Epithelial cell of esophagus (primary cell): ENCODE results near the gene MYMX.
A peak's percentile ranks its signal among the peaks of the same experiment; 100 is the strongest.

ENCODE experiments used
- DNase-seq: peaks from one replicate; pipeline ENCODE4 v3.0.0; 2010; ENCODE audit warnings: low read depth
- H3K4me3 ChIP-seq: 2 replicates; pipeline ENCODE4 v1.5.1; 2011; ENCODE audit warnings: mild to moderate bottlenecking, low read length, control low read depth
- TF ChIP-seq, protein P1 (sequence below): IDR thresholded peaks from 2 replicates; pipeline ENCODE4 v1.5.1; 2011; ENCODE audit warnings: low read depth, mild to moderate bottlenecking, low read length, control low read depth, inconsistent platforms; ENCODE audit not compliant: insufficient read depth; ENCODE audit errors: missing control alignments

MYMX gene

GRCh38 chr6:44258921-44259320 lies 42.2 kb downstream of the MYMX start:
- no peak for DNase-seq
- no peak overlapping the region for H3K4me3 ChIP-seq
- TF ChIP-seq, protein P1, sequence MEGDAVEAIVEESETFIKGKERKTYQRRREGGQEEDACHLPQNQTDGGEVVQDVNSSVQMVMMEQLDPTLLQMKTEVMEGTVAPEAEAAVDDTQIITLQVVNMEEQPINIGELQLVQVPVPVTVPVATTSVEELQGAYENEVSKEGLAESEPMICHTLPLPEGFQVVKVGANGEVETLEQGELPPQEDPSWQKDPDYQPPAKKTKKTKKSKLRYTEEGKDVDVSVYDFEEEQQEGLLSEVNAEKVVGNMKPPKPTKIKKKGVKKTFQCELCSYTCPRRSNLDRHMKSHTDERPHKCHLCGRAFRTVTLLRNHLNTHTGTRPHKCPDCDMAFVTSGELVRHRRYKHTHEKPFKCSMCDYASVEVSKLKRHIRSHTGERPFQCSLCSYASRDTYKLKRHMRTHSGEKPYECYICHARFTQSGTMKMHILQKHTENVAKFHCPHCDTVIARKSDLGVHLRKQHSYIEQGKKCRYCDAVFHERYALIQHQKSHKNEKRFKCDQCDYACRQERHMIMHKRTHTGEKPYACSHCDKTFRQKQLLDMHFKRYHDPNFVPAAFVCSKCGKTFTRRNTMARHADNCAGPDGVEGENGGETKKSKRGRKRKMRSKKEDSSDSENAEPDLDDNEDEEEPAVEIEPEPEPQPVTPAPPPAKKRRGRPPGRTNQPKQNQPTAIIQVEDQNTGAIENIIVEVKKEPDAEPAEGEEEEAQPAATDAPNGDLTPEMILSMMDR, result no peak

DNA sequence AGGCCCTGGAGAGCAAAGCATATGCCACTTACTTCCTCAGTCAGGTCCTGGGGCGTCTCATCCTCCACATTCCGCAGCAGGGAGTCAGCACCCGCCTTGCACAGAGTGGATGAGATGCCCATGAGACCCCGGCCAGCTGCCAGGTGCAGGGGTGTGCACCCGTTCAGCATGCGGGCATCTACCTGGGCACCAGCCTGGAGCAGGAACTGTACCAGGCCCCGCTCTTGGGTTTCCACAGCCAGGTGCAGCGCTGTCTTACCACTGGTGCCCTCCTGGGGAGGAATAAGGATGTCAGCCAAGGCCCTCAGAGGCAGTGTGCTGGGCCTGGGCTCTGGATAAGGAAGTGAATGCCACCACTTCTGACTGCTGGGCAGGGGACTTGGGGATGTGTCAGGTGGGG lies 43.3 kb downstream of the MYMX start:
- no peak overlapping the region for H3K4me3 ChIP-seq
- DNase-seq, result no peak
- TF ChIP-seq, protein P1, result no peak

DNA sequence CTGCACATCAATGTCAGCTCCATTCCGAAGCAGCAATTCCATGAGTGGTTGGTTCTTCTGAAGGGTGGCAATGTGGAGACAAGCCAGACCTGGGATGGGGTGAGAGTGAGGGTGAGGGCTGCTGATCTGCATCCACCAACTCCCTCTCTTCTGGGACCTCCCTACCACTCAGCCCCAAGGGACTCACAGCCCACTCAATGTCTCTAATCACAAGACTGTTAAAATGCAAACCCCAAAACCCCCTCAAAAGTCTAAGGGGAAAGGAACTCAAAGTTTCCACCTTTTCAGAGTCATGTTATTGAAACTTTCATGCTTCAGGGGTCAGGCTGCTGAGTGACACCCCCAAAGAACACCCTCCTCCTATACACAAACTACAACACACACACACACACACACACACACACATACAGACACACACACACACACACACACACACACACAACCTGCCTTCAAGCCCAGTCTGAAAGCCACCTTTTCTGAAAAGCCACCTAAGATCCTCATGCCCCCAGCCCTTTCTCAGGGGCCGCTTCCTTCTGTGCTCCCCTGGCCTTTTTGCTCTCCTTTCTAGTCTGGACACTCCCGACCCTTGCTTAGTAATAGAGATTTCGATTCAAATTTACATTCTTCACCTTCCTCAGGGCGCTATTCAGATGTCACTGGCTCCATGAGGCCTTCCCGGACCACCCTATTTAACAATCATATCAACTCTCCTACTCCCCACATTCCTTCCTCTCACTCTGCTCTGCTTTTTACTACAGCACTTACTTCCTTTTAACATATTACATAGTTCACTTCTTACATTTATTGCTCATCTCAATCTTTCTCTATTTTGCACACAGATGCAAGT lies 43.9 kb downstream of the MYMX start:
- H3K4me3 ChIP-seq, result no peak overlapping the region
- no peak for DNase-seq
- TF ChIP-seq, protein P1, result no peak

- H3K4me3 ChIP-seq, result no peak overlapping the region
- TF ChIP-seq, protein P1, result no peak
- DNase-seq, result no peak
These were observed 44.9 kb downstream of the MYMX start for GRCh38 chr6:44261581-44261980.

DNA sequence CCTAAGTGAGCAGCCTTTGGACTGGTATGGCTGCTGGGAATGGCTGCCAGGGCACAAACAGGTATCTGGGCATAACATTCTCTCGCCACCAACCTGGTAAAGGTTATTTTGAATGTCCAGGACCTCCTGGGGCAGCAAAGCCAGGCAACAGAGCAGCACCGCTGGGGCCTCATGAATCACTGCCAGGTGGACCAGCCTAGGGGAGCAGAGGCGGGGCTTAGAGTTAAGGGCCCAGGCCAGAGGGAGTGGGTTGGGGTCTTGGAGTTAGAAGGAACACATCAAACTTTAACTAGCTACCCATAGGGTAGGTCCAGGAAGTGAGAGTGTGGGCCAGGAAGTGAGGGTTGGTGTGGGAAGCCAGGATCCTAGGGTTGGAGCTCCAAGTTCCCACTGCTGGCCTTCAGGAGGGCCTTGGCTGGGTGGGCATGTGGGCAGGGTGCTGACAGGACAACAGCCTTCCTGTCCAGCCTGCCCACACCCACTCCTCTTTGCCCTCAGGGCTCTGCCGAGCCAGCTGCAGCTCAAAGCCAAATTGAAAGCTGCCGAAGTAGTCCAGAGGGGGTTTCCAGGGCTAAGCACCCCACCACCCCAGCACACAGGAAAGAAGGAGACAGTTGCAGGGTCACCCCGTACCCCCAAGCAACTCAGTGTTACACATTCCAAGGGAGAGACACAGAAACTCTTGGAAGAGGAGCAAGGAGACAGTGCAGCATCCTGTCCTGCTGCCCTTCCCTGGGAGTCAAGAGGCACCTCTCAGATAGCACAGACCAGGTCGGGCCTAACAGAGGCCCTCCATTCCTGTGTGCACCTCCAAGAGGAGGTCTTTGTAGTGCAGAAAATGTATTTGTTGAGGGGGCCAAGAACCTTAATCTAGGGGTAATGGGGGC lies 46.0 kb downstream of the MYMX start:
- TF ChIP-seq, protein P1, result no peak
- no peak for DNase-seq
- H3K4me3 ChIP-seq, result no peak overlapping the region

DNA sequence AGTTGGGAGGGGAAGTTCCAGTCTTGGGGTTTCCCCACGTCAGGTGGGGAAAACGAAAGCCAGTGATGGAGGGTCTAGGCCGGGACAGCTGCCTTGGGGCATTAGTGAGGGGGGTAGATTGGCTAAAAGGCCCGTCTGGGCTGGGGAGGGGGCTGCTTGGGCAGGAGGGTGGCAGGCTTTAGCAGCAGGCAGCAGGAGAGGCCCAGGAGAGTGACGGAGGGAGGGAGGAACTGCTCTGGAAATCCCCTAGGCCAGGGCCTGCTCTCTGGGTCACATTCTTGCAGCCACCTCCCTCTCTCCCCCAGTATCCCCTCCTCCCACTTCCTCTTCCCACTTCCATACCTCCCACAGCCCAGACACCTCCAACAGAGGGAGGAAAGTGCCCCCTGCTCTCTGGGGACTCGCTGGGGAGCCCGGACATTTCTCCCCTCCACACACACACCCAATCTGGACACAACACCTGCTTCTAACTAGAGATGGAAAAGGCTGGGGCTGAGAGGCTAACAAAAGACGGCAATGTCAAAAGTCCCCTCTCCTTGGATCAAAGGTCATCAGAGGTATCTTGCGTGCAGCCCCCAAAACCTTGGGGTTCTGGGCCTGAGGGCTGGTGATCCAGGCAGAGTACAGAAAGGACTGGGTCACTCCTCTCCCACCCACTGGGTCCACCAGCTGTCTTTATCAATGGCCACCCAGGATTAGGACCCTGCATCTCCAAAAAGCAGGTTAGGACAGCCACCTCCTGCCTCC lies 46.8 kb downstream of the MYMX start:
- TF ChIP-seq, protein P1, result no peak
- H3K4me3 ChIP-seq, result peak overlapping the region; percentile 74
- peak; percentile 44 for DNase-seq
